ENCODE results near the gene ERAP2. TPM values are rescaled to one million over a fixed set of nuclear protein-coding genes. Genes with fewer than 3 reads are reported as not detected.

Gene ERAP2
- polyA plus RNA-seq, 4 donors, result 3.6 to 19.5 (median 9.7) TPM

DNA sequence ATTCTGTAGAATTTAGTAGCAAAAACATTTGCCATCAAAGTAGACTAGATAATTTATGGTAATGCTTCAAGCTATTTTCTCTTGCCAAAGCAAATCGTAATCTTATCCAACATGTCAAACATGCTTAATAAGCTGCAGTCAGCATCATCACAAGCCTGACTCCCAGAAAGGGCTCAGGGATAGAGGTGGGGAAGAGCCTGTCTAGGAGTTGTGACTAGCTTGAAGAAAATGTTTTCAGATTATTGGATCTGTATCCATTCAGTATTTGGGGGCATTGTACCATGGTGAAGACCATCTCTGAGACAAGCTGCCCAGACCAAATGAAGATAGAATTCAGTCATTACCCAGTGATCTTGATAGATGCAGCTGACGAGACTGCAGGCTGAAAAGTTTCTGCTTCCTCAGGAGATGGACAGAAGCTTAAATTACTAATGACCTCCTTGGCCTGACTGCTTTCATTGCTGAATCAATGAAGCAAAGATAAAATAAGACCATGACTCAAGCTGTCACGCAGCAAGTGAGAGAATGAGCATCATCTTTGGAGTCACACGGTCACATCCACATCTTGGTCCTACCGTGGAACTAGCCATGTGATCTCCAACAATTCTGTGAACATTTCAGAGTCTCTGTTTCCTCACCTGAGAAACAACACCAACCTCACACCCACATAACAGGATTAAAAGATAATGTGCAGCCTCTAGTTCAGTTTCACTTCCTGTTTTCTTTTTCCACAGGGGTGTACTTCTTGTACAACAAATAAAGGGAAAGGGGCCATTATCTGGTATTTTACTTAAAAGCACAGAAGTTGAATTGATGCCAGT, 9.4 kb downstream of the ERAP2 start:
- no peak for DNase-seq (ENCODE audit: low read depth in 4 of 4, low spot score in 3 of 4)

- no peak for DNase-seq (ENCODE audit: low read depth in 4 of 4, low spot score in 3 of 4)
Observed at GRCh38 chr5:96893342-96893741, 17.0 kb downstream of the ERAP2 start.

- DNase-seq (ENCODE audit: low read depth in 4 of 4, low spot score in 3 of 4), result no peak
Observed at GRCh38 chr5:96896276-96896675, 20.0 kb downstream of the ERAP2 start.

- no peak for DNase-seq (ENCODE audit: low read depth in 4 of 4, low spot score in 3 of 4)
Observed at GRCh38 chr5:96896806-96897205, 20.5 kb downstream of the ERAP2 start.

- no peak for DNase-seq (ENCODE audit: low read depth in 4 of 4, low spot score in 3 of 4)
Observed at GRCh38 chr5:96901384-96901783, 25.1 kb downstream of the ERAP2 start.

DNA sequence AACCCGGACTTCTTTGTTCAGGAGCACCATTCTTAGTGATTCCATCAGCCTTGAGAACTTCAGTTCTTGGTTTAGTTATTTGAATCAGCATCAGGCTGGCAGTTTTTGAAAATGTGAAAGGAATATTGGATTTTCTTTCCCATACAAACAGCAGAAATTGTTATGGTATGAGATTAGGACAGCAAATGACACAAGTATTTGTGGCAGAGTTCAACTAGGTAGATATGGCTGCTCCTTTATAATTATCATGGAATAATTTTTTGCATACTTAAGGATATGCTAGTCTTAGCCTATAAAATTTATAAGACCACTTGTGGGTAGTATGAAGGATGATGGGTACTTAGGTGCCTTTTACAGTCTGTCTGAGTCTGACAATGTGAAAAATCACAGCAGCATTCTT, 25.5 kb downstream of the ERAP2 start:
- no peak for DNase-seq (ENCODE audit: low read depth in 4 of 4, low spot score in 3 of 4)

GRCh38 chr5:96902876-96903275, 26.6 kb downstream of the ERAP2 start:
- DNase-seq (ENCODE audit: low read depth in 4 of 4, low spot score in 3 of 4), result no peak

DNA sequence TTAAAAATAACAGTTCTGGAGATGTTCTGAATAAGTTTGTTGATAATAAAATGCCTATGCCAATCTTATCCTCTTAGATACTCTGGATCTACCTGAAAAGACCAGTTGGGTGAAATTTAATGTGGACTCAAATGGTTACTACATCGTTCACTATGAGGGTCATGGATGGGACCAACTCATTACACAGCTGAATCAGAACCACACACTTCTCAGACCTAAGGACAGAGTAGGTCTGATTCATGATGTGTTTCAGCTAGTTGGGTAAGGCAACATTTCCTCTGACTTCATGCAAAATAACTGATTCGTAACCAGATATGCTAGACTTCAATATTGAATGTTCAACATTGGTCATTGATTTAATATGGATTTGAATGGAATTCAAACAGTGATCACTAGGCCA, 27.0 kb downstream of the ERAP2 start:
- no peak for DNase-seq (ENCODE audit: low read depth in 4 of 4, low spot score in 3 of 4)

- no peak for DNase-seq (ENCODE audit: low read depth in 4 of 4, low spot score in 3 of 4)
Observed at GRCh38 chr5:96904054-96904931, 28.0 kb downstream of the ERAP2 start.

GRCh38 chr5:96905864-96906263, 29.6 kb downstream of the ERAP2 start:
- DNase-seq (ENCODE audit: low read depth in 4 of 4, low spot score in 3 of 4), result no peak

DNA sequence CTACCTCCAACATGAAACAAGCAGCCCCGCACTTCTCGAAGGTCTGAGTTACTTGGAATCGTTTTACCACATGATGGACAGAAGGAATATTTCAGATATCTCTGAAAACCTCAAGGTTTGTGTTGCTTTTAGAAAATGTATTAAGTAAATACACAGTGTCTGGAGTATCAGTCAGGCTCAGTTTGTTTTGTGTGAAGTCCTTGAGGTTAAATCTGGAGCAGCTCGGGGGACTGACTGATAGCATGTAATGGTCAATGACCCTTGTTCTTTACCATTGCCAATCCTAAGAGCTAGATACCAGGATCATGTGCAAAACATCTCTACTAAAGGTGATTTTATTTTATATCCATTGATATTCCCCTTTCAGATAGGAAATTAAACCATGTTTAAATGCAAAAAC, 32.7 kb downstream of the ERAP2 start:
- no peak for DNase-seq (ENCODE audit: low read depth in 4 of 4, low spot score in 3 of 4)

GRCh38 chr5:96909435-96909834, 33.1 kb downstream of the ERAP2 start:
- DNase-seq (ENCODE audit: low read depth in 4 of 4, low spot score in 3 of 4), result no peak

DNA sequence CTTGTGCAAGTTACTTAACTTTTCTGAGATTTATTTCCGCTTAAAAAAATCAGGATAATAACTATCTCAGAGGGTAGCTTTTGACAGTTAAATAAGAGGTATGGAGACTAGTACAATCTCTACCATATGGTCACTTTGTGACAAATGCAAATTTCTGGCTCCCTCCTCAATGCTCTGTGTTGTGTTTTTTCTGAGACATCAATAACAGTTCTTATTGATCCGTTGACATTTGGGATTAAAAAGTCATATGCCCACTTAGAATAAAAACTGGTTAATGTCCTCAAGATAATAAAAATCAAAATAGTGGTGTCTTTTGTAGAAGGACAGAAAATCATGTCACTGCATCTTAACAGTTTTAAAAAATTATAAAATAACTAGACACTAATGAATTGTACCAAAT, 34.8 kb downstream of the ERAP2 start:
- DNase-seq (ENCODE audit: low read depth in 4 of 4, low spot score in 3 of 4), result no peak

GRCh38 chr5:96913233-96913632, 36.9 kb downstream of the ERAP2 start:
- DNase-seq (ENCODE audit: low read depth in 4 of 4, low spot score in 3 of 4), result no peak

DNA sequence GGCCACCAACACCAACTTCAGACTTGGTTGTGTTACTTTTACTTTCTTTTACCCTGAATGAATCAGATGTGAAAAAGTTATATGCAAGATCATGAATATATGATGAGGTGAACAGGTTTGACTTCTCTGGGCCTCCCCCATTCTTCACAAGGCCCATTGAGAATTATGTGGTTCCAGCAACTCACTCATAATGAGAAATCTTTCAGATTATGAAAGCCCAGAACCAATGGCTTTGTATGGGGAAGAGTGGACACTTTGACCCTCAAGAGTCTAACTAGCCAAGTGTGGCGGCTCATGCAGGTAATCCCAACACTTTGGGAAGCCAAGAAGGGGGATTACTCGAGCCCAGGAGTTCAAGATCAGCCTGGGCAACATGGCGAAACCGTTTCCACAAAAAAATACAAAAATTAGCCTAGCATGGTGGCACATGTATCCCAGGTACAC, 43.5 kb downstream of the ERAP2 start:
- no peak for DNase-seq (ENCODE audit: low read depth in 4 of 4, low spot score in 3 of 4)

- DNase-seq (ENCODE audit: low read depth in 4 of 4, low spot score in 3 of 4), result no peak
Observed at GRCh38 chr5:96920744-96921355, 44.5 kb downstream of the ERAP2 start.

- DNase-seq (ENCODE audit: low read depth in 4 of 4, low spot score in 3 of 4), result no peak
Observed at GRCh38 chr5:96922499-96923244, 46.4 kb downstream of the ERAP2 start.

- DNase-seq (ENCODE audit: low read depth in 4 of 4, low spot score in 3 of 4), result no peak
Observed at GRCh38 chr5:96924016-96924443, 47.7 kb downstream of the ERAP2 start.

DNA sequence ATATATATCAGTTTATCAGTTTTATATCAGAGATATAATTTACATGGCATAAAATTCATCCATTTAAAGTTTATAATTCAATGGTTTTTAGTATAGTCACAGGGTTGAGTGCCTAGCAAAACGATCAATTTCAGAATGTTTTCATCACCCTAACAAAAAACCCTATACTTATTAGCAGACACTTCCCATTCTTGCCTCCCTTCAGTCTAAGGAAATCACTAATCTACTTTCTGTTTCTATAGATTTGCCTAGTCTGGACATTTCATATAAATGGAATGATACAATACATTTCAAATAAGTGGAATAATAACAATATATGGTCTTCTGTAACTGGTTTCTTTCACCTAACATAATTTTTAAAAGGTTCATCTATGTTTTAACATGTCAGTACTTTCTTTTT, 50.0 kb downstream of the ERAP2 start:
- DNase-seq (ENCODE audit: low read depth in 4 of 4, low spot score in 3 of 4), result no peak

DNA sequence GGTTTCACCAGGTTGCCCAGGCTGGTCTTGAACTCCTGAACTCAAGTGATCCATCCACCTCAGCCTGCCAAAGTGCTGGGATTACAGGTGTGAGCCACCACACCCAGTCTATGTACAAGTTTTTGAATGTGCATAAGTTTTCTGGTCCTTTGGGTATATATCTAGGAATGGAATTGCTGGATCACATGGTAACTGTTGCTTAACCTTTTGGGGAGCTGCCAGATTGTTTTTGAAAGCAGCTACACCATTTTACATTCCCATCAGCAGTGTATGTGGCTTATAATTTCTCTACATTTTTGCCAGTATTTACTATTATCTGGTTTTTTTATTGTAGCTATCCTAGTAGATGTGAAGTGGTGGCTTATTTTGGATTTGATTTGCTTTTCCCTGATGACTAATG, 50.7 kb downstream of the ERAP2 start:
- no peak for DNase-seq (ENCODE audit: low read depth in 4 of 4, low spot score in 3 of 4)
